Measurements from ENCODE around the gene IKBKG.

- no peak for TF ChIP-seq POLR2A (IDR thresholded peaks at IDR 0.05)
- TF ChIP-seq CTCF (IDR thresholded peaks at IDR 0.05), result no peak
Measured at GRCh38 chrX:154506483-154507332, 40.7 kb upstream of the IKBKG start.

All from ovary (tissue), 3 donors.